ENCODE data around the gene TMOD1. TPM values are rescaled to one million over a fixed set of nuclear protein-coding genes. Genes with fewer than 3 reads are reported as not detected.

Gene TMOD1
- total and polyA plus RNA-seq, 2 of the 8 experiments (the other 6 are each of a cell fraction or from before 2014, with no cell fraction given), result 0.17 to 0.88 TPM

DNA sequence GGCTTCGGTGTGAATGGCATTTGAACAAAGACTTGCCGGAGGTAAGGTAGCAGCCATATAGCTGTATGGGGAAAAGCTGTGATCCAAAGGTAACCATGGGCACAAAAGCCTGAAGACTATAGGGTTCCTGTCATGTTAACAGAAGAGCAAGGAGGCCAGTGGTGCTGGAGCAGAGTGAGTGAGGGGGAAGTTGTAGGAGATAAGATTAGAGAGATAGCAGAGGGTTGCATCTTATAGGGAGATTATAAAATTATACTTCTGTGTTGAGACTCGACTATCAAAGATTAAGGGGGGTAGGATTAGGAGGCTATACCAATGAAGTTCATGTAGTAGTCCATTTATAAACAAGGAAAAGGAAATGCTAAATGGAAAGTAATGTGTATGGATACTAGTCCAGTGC is 135.4 kb downstream of the TMOD1 start:
- no peak overlapping the region for H2BK5ac ChIP-seq (ENCODE audit: low read depth, low read length)
- no peaks in the 10 kb centered on the region for H3K9me3 ChIP-seq (ENCODE audit: insufficient read depth in 2 of 2, low read depth in 1 of 2, low read length in 1 of 2)
- no peak overlapping the region for H3K4ac ChIP-seq (replicated peaks; ENCODE audit: insufficient read length, low read depth, low read length)
- H3K27ac ChIP-seq (ENCODE audit: low read depth, low read length), result no peak overlapping the region
- no peak for DNase-seq (ENCODE audit: low read depth in 1 of 2, low spot score in 2 of 2)
- H4K91ac ChIP-seq (replicated peaks; ENCODE audit: insufficient read length, low read length), result no peak overlapping the region
- POLR2A ChIA-PET (ENCODE audit: partially characterized antibody), result no interaction called here
- H2BK20ac ChIP-seq (ENCODE audit: low read length), result no peak overlapping the region
- H3K27me3 ChIP-seq (replicated peaks in 1 of 4; ENCODE audit: control insufficient read depth in 3 of 4, extremely low read depth in 1 of 4, insufficient read depth in 3 of 4, low read length in 3 of 4), result no peaks in the 10 kb centered on the region
- no peak overlapping the region for H3K14ac ChIP-seq (ENCODE audit: insufficient read length)
- no peak overlapping the region for H3K56ac ChIP-seq (replicated peaks; ENCODE audit: insufficient read length, low read depth, low read length)
- no peak overlapping the region for H2BK15ac ChIP-seq (ENCODE audit: low read length)
- 86% methylated on average over 3 of the region's 3 CpGs; no CpG with 5 or more reads in 1 of the 2 experiments for WGBS, 2 experiments (ENCODE audit: extremely low coverage in 1 of 2, insufficient coverage in 1 of 2, insufficient read length in 1 of 2, insufficient replicate concordance in 2 of 2, low coverage in 1 of 2, low lambda C conversion rate in 2 of 2, missing lambda C conversion rate in 1 of 2)
- H4K20me1 ChIP-seq (replicated peaks in 1 of 2; ENCODE audit: control insufficient read depth in 1 of 2, insufficient read depth in 2 of 2, low read length in 2 of 2), result peaks cover 11 to 15% of the 10 kb centered on the region in 2 experiments
- H3K23me2 ChIP-seq (ENCODE audit: low read depth, low read length), result peaks cover 5% of the 10 kb centered on the region
- no peak overlapping the region for H4K5ac ChIP-seq (ENCODE audit: insufficient read length, low read depth, low read length)
- CTCF ChIA-PET (ENCODE audit: partially characterized antibody), result no interaction called here
- no peak overlapping the region for H3K18ac ChIP-seq (ENCODE audit: extremely low read depth, low read length)
- peaks cover 0 to 5% (median under 1%) of the 10 kb centered on the region in 4 experiments; a peak in 2 of 8 replicates for H3K36me3 ChIP-seq (ENCODE audit: control insufficient read depth in 2 of 4, insufficient read depth in 4 of 4, low read length in 3 of 4)
- no peaks in the 10 kb centered on the region; the same call in 1 of the 2 replicates for H3K79me1 ChIP-seq (ENCODE audit: low read depth, low read length)
- no peak overlapping the region for H2AFZ ChIP-seq (ENCODE audit: low read length)
- no peak for FAIRE-seq
- peaks cover 0 to 5% (median under 1%) of the 10 kb centered on the region in 4 experiments; a peak in 4 of 7 replicates for H3K4me1 ChIP-seq (replicated peaks in 1 of 4; ENCODE audit: control insufficient read depth in 3 of 4, insufficient read depth in 4 of 4, low read length in 3 of 4)
- no peak overlapping the region for H3K23ac ChIP-seq (ENCODE audit: insufficient read length)
- H2AK5ac ChIP-seq (ENCODE audit: low read depth, low read length), result no peak overlapping the region
- H3K79me2 ChIP-seq (ENCODE audit: control insufficient read depth in 1 of 2, insufficient read depth in 2 of 2, low read length in 2 of 2), result peaks cover 24 to 73% of the 10 kb centered on the region in 2 experiments
- H3K4me2 ChIP-seq (ENCODE audit: insufficient read depth in 1 of 2, low read depth in 2 of 2, low read length in 2 of 2), result no peak overlapping the region; a peak in 1 of 4 replicates
- no peak overlapping the region for H3K4me3 ChIP-seq (ENCODE audit: extremely low read depth in 1 of 4, insufficient read depth in 2 of 4, low read depth in 3 of 4, low read length in 4 of 4)
- no peak overlapping the region for H3K9ac ChIP-seq (replicated peaks in 1 of 4; ENCODE audit: extremely low read depth in 1 of 4, low read depth in 3 of 4, low read length in 3 of 4)
- H2BK120ac ChIP-seq (replicated peaks; ENCODE audit: low read depth, low read length), result no peak overlapping the region
- no peak overlapping the region for H2BK12ac ChIP-seq (ENCODE audit: low read depth, low read length)
- H4K8ac ChIP-seq (ENCODE audit: extremely low read depth, insufficient read depth, low read length), result no peak overlapping the region
- TF ChIP-seq HDAC2 (IDR thresholded peaks at IDR 0.05; ENCODE audit: borderline replicate concordance in 1 of 2, low read depth in 2 of 2, low read length in 2 of 2) (no peak), NRF1 (IDR thresholded peaks at IDR 0.05; ENCODE audit: low read depth, low read length) (no peak), MAX (IDR thresholded peaks at IDR 0.05) (no peak), RBBP5 (IDR thresholded peaks at IDR 0.05; ENCODE audit: borderline replicate concordance, low read depth, low read length) (no peak), POU5F1 (IDR thresholded peaks at IDR 0.05; ENCODE audit: low read depth, low read length) (no peak), JUND (IDR thresholded peaks at IDR 0.05; ENCODE audit: low read length) (no peak), KDM4A (IDR thresholded peaks at IDR 0.05; ENCODE audit: low read depth, low read length, severe bottlenecking) (no peak), CHD2 (IDR thresholded peaks at IDR 0.05; ENCODE audit: low read length) (no peak), BACH1 (IDR thresholded peaks at IDR 0.05; ENCODE audit: low read length) (no peak), NANOG (IDR thresholded peaks at IDR 0.05; ENCODE audit: insufficient read depth, low read depth, low read length, poor library complexity, severe bottlenecking) (no peak), EP300 (IDR thresholded peaks at IDR 0.05; ENCODE audit: borderline replicate concordance in 1 of 2, low read depth in 2 of 2, low read length in 2 of 2) (no peak)
- TF ChIP-seq, protein P1, sequence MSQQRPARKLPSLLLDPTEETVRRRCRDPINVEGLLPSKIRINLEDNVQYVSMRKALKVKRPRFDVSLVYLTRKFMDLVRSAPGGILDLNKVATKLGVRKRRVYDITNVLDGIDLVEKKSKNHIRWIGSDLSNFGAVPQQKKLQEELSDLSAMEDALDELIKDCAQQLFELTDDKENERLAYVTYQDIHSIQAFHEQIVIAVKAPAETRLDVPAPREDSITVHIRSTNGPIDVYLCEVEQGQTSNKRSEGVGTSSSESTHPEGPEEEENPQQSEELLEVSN (IDR thresholded peaks at IDR 0.05), result no peak

Data from H1 (cell line).